Hepatocyte (in vitro differentiated cells): ENCODE measurements around the gene SLAMF9.

ENCODE experiments used
- EZH2phosphoT487 ChIP-seq: fragments of 200-600 bp; sonication (generic); IDR thresholded peaks from one replicate; pipeline ENCODE4 v1.6.1; 2018; ENCODE audit warnings: antibody characterized with exemption, mild to moderate bottlenecking, low read depth, moderate library complexity; ENCODE audit not compliant: unreplicated experiment, severe bottlenecking
- TF ChIP-seq, protein P1 (sequence below): fragments of 200-600 bp; sonication (generic); IDR thresholded peaks from 2 replicates; pipeline ENCODE4 v1.5.1; 2016; ENCODE audit warnings: antibody characterized with exemption, mild to moderate bottlenecking; ENCODE audit not compliant: poor library complexity

DNA sequence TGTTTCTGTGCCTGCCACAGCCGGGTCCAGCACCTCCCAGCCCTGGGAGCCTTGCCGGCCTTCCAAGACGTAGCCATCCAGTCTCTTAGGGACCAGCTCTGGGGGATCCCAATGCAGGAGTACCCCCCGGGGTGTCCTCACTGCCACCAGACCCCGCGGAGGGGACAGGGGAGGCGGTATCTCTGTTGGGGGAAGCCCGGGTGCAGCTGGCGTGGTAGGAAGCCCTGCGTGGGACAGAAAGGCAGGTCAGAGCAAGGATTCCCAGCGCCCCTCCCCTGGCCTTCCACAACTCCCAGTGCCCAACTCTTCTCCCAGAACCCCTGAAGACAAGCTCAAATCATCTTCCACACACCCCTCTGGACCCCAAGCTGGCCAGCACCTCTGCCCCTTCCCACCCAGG is 23.8 kb downstream of the SLAMF9 start:
- TF ChIP-seq, protein P1, sequence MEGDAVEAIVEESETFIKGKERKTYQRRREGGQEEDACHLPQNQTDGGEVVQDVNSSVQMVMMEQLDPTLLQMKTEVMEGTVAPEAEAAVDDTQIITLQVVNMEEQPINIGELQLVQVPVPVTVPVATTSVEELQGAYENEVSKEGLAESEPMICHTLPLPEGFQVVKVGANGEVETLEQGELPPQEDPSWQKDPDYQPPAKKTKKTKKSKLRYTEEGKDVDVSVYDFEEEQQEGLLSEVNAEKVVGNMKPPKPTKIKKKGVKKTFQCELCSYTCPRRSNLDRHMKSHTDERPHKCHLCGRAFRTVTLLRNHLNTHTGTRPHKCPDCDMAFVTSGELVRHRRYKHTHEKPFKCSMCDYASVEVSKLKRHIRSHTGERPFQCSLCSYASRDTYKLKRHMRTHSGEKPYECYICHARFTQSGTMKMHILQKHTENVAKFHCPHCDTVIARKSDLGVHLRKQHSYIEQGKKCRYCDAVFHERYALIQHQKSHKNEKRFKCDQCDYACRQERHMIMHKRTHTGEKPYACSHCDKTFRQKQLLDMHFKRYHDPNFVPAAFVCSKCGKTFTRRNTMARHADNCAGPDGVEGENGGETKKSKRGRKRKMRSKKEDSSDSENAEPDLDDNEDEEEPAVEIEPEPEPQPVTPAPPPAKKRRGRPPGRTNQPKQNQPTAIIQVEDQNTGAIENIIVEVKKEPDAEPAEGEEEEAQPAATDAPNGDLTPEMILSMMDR = no peak
- TF ChIP-seq EZH2phosphoT487 = no peak
